Measurements from ENCODE around the gene UMODL1.
A peak's percentile ranks its signal among the peaks of the same experiment; 100 is the strongest.

Gene UMODL1

DNA sequence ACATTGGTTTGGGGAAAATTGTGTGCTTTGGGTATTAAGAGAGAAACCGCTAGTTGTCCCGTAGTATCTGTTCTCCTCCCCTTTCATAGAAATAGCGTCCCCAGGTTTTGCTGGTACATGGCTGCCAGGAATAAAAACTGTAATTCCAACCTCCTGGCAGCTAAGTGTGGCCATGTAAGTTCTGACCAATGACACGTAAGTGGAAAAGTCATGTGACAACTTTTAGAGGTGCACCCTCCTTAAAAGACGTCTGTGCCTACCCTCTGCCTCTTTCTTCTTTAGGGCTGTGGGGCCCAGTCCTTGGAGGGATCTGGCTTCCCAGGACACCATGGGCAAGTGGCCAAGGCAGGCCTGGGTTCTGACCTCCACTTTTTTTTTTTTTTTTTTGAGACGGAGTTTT, 59.3 kb downstream of the UMODL1 start:
- TF ChIP-seq GATA1 (IDR thresholded peaks at IDR 0.05; ENCODE audit: low read depth, low read length) (no peak), POLR2A (IDR thresholded peaks at IDR 0.05; ENCODE audit: low read length) (no peak)
- no peak for DNase-seq

DNA sequence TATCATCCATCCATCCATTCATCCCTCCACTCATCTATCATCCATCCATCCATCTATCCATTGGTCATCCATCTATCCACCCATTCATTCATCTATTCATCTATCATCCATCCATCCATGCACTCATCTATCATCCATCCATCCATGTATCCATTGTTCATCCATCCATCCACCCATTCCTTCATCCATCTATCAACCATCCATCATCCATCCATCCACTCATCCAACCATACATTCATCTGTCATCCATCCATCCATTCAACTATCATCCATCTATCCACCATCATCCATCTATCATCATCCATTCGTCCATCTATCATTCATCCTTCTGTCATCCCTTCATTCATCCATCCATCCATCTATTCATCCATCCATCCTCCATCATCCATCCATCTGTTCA, 61.1 kb downstream of the UMODL1 start:
- DNase-seq = no peak
- no peak for TF ChIP-seq POLR2A (IDR thresholded peaks at IDR 0.05; ENCODE audit: low read length)
- no peak for TF ChIP-seq GATA1 (IDR thresholded peaks at IDR 0.05; ENCODE audit: low read depth, low read length)

DNA sequence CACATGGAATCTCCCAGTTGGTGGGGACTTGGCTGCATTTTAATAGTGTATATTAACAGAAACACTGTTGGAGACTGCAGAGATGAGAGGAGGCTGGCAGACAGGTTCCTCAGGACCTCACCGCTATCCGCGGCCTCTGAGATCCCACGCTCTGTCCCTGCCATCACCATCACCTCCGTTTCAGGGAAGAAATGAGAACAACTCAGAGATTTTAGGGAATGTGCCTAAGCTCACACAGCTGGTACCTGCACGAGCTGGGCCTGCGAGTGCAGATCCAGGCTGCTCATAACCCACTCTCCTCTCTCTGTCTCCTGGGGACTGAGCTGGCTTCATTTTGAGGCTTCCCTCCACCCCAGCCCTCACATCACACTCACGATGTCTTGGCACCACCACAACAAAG, 62.0 kb downstream of the UMODL1 start:
- no peak for DNase-seq

DNA sequence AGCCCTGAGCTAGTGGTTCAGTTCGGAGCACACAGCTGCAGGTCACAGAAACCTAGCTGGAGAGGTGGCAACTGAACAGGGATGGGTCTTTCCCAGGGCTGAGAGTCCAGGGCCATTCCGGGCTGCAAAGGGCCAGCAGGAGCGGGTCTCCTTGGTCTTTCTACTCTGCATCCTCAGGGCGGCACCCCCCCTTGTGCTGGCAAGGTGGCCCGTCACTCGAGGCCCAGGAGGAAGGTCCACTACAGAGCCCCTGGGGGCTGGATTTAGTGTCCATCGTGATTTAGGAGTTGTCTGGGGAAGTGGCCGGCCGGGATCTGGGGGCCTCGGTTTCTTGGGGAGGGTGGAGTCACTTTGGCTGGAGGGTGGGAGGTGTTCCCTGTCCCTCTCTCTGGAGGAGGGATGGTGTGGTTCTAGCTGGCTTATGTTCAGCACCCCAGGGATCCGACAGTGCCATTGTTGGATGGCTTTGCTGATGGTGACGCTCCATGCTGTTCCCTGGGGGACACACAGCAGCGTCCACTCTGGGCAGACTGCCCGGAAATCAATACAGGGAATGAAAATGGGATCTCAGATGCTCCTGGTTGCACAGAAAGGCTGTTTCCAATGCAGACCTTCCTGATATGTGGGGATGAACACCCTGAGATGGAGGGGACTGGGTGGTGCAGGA, 64.4 kb downstream of the UMODL1 start:
- no peak for DNase-seq

More for the DNA sequence above, 62.0 kb downstream of the UMODL1 start:
- no peak for TF ChIP-seq POLR2A (IDR thresholded peaks at IDR 0.05; ENCODE audit: low read length)
- no peak for TF ChIP-seq GATA1 (IDR thresholded peaks at IDR 0.05; ENCODE audit: low read depth, low read length)

DNA sequence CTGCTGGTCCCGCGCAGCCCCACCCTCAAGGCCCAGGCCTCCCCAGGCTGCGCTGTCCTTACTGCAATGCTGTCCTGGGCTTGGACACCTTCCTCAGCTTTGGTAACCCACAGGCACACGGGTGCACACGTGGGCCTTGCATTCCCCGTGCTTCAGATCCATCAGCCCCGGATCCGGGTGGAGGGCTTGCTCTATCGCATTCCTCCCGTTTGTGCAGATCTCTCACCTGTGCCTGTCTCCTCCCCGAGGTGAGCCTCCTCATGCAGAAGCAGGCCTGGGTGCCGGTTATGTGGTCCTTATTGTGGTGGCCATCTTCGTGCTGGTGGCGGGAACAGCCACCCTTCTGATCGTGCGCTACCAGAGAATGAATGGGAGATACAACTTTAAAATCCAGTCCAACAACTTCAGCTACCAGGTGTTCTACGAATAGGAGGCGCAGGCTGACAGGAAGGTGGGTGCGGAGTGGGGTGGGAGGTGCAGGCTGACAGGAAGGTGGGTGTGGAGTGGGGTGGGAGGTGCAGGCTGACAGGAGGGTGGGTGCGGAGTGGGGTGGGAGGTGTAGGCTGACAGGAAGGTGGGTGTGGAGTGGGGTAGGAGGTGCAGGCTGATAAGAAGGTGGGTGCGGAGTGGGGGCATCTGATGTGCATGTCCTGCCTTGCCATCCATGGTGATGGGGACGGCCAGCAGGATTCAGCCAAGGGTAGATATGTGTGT, 66.2 kb downstream of the UMODL1 start:
- DNase-seq = no peak
- no peak for TF ChIP-seq GATA1 (IDR thresholded peaks at IDR 0.05; ENCODE audit: low read depth, low read length)
- TF ChIP-seq POLR2A (IDR thresholded peaks at IDR 0.05; ENCODE audit: low read length) = no peak

More for the DNA sequence above, 64.4 kb downstream of the UMODL1 start:
- TF ChIP-seq GATA1 (IDR thresholded peaks at IDR 0.05; ENCODE audit: low read depth, low read length) = no peak
- no peak for TF ChIP-seq POLR2A (IDR thresholded peaks at IDR 0.05; ENCODE audit: low read length)

DNA sequence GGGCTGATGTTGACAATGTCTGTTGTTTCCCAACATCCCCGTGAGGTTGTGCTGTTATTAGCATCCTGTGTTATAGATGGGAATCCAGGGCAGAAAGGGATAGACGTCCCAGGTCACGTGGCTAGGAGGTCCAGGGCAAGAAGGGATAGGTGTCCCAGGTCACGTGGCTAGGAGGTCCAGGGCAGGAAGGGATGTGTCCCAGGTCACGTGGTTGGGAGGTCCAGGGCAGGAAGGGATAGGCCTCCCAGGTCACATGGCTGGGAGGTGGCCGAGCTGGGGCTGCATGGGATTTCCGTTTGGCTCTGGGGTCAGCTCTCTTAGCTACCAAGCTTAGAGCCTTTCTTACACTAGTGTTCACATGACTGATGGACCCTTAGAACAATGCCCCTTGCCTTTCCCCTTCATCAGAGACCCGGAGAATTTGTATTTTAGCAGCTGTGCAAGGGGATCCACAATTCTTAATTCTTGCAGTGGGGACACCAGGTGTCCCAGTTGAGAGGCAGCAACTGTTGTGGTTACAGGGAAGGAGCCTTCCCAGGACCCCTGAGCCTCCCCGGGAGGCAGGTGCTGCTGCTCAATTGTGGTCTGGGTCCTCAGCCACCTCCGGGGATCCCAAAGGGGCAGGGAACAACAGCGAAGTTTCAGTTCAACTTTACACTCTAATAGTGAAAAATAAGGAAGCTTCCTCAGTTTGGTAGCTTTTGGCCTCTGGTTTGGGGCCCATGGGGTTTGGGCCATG, 69.2 kb downstream of the UMODL1 start:
- no peak for TF ChIP-seq GATA1 (IDR thresholded peaks at IDR 0.05; ENCODE audit: low read depth, low read length)
- no peak for TF ChIP-seq POLR2A (IDR thresholded peaks at IDR 0.05; ENCODE audit: low read length)
- no peak for DNase-seq

DNA sequence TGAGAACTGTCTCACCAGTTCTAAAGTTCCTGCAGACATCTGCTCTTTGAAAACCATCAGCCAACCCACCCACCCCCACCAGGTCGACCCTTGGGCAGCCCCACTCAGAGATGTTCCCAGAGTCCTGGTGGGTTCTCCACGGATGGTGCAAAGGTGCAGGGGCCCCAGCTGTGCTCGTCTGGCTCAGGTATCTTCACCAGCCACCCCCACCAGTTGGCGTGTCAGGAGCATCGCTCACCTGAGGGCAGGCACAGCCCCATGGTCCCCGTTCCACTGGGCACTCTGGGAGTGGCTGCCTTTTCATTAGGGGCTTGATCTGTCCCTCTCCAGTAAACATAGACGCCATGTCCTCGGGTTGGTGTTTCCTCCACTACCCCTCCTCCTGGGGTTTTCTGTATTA, 70.5 kb downstream of the UMODL1 start:
- no peak for DNase-seq
- TF ChIP-seq POLR2A (IDR thresholded peaks at IDR 0.05; ENCODE audit: low read length) (no peak), GATA1 (IDR thresholded peaks at IDR 0.05; ENCODE audit: low read depth, low read length) (no peak)

DNA sequence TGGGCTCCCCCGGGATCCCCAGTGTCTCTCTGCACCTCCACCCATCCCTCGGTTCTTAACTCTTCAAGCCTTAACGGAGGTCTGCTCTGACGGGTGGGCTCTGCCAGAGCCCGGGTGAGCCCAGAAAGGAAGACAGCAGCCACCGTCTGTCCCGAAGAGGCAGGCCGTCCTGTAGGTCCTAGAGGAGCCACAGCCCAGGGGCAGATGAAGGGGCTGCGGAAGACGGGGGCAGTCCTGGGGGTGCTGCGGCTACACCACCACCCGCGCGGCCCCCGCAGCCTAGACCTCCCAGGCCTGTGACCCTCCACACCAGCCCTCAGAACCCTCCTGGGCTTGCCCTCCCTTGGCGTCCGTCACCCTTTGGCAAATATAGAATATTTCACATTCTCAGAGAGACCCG, 71.0 kb downstream of the UMODL1 start:
- DNase-seq = no peak
- no peak for TF ChIP-seq GATA1 (IDR thresholded peaks at IDR 0.05; ENCODE audit: low read depth, low read length)
- TF ChIP-seq POLR2A (IDR thresholded peaks at IDR 0.05; ENCODE audit: low read length) = no peak

DNA sequence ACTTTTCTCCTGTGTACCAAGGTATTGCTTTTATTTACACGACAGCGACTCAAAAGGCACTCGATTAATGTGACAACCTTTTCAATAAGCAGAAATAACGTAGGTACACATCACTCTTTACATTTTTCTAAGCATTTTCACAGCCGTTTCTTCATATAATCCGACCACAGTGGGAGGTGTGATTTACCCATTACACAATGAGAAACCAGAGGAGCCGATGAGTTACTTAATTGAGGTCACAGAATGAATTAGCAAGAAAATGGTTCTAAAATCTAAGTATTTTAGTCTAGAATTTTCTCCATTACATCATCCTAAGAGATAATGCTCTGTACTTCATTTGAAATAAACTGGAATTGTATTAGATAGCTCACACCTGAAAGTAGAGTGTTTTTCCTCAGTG, 71.5 kb downstream of the UMODL1 start:
- no peak for DNase-seq

DNA sequence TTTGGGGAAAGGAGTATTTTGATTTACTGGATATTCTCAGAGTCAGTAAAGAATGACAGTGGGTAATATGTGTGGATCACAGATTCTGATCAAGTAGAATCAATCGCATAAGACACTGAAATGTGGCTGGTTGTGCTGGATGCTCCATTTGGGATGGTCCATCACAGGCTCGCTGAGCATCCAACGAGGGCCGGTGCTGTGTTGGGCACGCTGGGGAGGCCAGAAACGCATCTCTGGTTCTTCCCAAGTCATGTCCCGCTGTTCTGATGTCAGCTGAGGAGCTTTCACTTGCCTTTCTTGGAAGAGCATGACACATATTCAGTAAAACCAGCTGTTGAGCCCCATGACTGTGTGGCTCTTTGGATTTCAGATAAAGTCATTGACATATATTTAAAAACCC, 72.0 kb downstream of the UMODL1 start:
- no peak for DNase-seq
- no peak for TF ChIP-seq GATA1 (IDR thresholded peaks at IDR 0.05; ENCODE audit: low read depth, low read length)
- TF ChIP-seq POLR2A (IDR thresholded peaks at IDR 0.05; ENCODE audit: low read length) = no peak

More for the DNA sequence above, 71.5 kb downstream of the UMODL1 start:
- TF ChIP-seq GATA1 (IDR thresholded peaks at IDR 0.05; ENCODE audit: low read depth, low read length) (no peak), POLR2A (IDR thresholded peaks at IDR 0.05; ENCODE audit: low read length) (no peak)

DNA sequence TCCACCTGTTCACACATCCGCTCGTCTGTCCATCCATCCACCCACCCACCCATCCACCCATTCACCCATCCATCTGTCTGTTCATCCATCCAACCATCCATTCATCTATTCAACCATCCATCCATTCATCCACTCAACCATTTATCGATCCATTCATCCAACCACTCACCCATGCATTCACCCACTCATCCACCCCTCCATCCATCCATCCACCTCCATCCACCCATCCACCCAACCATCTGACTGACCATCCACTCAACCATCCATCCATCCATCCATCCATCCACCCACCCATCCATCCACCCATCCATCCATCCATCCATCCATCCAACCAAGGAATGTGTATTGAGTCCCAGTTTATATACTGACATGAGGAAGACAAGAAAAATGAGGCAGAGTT, 73.1 kb downstream of the UMODL1 start:
- TF ChIP-seq GATA1 (IDR thresholded peaks at IDR 0.05; ENCODE audit: low read depth, low read length) = no peak
- no peak for TF ChIP-seq POLR2A (IDR thresholded peaks at IDR 0.05; ENCODE audit: low read length)
- DNase-seq = no peak

DNA sequence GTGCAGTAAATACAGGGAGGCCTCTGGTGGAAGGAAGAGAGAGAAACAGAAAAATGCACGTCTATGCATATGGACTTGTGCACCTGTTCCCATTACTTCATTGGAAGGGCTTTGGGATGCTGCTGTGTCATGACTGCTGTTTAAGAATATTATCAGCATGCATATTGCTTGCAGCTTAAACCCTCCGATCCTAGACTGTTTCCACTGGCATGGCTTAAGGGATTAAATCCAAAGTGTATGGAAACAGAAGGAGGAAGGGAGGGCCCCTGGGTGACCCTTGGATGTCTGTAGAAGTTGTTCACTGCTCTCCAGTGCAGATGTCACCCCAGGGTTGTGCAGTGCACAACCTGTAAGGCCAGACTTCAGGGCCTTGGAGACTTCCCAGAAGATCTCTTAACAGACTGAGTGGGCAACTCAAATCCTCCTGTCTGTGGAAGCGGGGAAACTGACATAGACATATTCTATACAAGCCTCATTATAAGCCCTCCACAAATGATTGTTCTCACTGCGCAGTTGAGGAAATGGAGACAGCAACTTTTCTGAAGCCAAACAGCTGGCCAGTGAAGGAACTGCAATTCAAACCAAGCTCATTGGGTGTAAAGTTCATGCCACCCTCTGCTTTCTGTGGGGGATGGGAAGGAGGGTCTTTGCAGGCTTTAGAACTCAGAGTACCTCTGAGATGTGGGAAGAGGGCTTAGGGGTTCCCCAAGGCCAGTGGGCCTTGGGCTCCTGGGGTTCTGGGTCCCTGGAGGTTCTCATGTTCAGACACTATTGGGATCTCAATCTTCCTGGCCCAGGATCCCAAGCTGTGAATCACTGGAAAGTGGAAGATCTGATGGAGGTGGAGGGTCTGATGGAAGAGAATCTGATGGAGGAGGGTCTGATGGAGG, 73.8 kb downstream of the UMODL1 start:
- no peak for TF ChIP-seq POLR2A (IDR thresholded peaks at IDR 0.05; ENCODE audit: low read length)
- no peak for TF ChIP-seq GATA1 (IDR thresholded peaks at IDR 0.05; ENCODE audit: low read depth, low read length)

DNA sequence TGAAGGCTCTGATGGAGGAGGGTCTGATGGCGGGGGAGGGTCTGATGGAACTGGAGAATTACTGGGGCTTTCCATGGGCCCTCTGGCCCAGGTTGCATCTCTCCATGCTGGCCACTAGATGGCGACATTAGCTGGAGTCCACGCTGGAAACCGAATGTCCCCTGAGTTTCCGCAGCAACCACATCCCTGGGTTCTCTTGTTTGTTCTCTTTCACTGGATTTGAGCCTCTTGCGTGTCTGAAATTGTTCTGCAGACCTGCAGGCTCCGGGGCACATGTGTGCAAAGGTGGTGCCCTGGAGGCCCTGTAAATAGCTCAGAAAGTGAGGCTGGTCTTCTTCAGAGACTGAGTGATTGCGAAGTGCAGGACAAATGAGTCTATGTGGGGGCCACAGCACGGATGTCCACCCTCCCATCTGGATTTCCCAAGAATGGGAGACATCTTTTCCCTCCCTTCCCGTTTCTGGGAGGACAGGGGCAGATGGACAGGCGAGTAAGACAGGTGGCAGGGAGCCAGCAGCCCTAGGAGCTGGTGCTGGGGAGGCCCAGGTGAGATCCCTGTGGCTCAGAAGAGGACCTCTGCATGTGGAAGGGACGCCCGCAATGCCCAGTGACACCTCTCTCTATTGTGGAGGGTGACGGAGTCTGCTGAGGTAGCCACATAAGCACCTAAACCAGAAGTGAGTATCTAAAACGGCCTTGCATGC, 74.6 kb downstream of the UMODL1 start:
- peak; percentile 54 to 74 for DNase-seq
- TF ChIP-seq POLR2A (IDR thresholded peaks at IDR 0.05; ENCODE audit: low read length) = no peak
- no peak for TF ChIP-seq GATA1 (IDR thresholded peaks at IDR 0.05; ENCODE audit: low read depth, low read length)

More for the DNA sequence above, 73.8 kb downstream of the UMODL1 start:
- no peak for DNase-seq

Data from erythroblast (primary cell).